Stimulated activated CD8-positive, alpha-beta memory T cell treated with anti-CD3 and anti-CD28 coated beads, Interleukin-12 subunit alpha, Interleukin-12 subunit beta, amount 100 ng/mL, for 4 hours (primary cell): ENCODE results near the gene VSTM2L.

Source experiments
- DNase-seq: peaks from one replicate; pipeline ENCODE4 v3.0.0-alpha.2; 2020; ENCODE audit warnings: low read depth

Gene VSTM2L

DNA sequence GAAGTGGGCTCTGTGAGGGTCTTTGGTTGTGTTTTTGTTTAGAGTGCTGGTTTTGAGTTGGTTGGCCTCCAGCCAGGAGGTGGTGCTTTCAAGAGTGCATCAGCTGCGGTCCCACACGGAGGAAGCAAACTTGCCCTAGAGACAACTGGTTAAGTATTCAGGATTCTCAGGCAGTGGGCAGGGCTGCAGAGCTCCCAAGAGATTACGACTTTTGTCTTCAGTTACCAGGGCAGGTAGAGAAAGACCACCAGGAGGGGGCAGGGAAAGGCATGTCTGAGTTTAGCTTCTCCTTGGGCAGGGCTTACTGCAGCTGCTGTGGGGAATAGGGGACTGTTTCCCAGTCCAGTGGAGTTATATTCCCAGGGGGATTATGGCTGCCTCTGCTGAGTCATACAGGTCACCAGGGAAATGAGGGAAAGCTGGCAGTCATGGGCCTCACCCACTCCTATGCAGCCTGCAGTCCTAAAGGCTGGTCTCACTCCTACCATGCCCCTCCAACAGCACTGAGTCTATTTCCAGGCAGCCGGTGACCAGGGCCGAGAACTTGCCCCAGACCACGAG lies 66.0 kb downstream of the VSTM2L start:
- DNase-seq: no peak

DNA sequence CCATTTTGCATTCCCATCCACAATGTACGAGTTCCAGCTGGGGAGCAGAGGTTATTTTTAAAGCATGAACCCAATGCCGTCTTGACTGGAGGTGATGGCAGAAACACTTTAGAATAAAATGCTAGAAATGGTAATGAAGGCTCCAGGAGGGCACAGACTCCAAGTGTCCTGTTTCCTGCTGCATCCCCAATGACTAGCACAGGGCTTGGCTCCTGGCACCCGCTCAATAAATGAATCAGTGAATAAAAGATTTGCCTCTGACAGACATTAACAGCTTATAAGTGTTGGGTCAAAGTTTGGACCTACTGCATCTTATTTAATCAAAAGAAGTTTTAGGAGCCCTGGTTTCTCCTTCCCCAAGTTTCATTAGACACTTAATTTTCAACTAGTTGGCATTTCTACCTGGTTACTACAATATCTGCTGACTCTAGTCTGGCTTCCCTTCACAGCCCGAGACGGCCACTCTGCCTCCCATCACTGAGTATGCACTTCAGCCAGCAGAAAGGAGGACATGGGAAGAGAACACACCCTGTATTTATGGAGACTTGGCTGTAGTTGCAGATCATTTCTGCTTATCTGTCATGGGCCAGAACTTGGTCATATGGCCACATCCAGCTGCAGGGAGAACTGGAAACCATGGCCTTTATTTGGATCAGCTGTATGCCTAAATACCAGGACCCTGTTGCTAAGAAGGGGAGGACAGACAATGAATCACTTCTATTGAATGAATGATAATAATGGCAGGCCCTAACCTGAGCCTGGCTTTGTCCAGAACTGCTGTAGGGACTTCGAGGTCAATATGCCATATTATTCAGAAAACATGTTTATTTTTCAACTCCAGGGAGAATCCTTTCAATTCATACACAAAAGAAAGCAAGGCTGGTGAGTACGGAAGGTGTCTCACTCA lies 67.3 kb downstream of the VSTM2L start:
- DNase-seq: no peak

DNA sequence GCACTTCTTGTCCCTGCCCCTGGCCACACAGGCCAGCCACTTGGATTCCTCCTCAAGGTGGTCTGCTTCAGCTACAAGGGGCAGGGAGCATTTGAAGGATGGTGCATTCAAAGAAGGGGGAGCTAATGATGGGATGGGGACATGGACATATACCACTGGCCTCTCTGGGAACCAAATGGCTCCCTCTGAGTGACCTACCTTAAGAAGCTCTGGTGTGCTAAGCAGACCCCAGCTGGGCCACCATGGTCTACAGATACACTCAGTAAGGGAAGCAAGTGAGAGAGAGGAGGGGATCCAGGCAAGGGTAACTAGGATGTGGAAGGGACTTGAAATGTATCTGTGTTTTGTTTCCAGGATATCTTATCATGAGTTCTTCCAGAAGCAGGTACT lies 67.9 kb downstream of the VSTM2L start:
- DNase-seq: no peak

DNA sequence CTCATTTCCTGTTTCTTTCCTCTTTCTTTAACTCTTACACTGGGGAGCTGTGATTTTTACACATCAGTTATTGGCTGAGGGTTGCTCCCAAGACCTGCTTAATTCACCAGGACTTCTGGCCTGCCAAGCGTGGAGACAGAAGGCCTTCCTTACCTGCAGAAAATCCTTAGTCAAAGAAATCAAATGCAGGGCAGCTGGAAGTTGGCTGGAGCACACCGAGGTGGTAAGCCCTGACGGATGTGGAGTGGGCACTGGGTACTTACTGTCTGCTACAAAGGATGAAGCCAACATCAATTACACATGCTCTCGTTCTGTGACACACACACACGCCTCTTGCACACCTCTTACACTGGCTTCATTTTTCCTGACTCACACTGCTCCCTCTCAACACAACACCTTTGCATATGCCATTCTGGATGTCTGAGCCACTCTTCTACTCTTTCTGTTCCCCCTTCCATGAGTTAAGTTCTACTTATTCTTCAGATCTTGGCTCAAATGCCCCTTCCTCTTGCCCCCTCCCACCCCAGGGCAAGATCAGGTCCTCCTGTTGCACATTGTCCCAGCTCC lies 68.7 kb downstream of the VSTM2L start:
- DNase-seq: no peak

DNA sequence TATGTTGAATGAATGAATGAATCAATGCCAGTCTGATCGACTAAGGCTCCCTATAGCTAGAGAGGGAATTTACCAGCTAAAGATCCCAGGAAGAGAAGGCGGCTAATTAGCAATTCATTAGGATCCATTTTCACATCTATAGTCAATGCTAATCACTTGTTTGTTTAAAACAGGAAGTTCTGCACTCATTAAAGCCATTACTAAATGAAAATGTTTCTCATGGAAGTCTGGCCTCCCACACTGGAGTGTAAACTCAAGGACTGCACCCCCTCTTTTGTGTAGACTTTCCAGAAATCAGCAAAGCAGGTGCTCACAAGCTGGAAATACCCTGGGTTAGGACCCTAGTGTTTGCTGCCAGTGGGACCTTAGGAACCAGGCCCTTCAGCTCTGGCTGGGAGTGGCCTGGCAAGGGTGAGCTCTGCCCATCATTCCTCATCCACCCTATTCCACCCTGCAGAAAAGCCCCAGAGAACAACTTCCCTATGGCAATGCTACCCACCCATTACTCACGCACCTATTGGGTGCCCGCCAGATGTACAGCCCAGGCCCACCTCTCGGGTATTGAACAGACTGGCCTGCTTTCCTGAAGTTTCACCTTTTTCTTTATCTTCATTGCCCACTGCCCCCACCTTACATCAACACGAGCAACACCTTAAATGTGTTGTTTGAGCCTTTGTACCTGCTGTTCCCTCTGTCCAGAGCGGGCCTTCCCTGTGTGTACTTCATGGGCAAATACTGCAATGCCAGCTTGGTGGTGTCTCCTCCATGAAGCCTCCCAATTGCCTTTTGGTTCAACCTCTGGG lies 69.5 kb downstream of the VSTM2L start:
- DNase-seq: no peak

DNA sequence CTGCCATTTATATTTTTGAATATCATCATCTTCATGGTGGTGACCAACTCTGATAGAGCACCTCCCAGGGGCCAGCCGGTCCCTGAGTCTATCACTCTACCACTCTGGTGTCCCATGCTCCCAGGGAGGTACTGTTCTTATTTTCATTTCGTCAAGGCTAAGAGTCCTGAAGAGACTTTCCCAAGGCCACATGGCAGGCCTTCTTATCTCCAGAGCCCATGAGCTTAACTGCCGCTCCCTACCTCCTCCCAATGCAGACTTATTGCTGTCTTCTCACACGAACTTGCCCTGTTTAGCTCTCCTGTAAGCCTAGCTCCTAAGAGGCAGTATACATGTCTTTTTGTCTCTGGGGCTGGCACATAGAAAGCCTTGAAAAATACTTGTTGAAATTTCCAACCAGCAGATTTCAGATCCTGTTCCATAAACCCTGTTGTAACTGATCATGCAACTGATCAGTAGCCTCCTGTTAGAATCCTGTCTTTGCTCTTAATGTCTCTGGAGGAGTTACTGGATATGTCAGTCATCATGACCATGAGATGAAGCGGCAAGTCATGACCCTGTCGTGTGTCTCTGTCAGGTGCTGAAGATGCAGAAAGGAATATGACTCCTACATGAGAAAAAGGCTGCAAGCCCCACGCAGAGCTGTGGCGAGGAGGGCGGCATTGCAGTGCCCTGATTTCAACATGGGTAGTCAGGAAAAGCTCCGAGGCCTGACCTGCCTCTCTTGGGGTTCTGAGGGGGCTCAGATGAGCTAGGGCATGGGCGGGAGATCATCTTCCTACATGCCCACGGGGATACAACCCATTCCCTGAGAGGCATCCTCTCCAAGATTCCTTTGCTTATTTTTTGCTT lies 70.4 kb downstream of the VSTM2L start:
- no peak for DNase-seq

DNA sequence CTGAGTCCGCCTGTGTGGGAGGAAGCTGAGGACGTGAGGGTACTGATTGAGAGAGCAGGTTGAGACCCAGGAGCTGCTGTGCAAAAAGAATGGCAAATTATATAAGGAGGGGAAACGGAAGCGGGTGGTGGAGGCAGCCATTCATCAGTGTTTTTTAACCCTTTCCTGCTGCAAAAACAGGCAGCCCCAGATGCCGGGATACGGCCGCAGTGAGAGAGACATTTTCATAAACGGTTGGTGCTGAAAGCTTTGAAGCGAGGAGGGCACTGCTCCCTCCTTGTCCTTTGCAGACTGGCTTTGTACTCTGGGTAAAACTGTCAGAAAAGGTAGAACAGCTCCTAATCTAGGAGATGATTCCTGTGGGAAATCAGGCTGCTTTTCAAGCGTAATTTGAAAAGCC lies 74.0 kb downstream of the VSTM2L start:
- DNase-seq: no peak

DNA sequence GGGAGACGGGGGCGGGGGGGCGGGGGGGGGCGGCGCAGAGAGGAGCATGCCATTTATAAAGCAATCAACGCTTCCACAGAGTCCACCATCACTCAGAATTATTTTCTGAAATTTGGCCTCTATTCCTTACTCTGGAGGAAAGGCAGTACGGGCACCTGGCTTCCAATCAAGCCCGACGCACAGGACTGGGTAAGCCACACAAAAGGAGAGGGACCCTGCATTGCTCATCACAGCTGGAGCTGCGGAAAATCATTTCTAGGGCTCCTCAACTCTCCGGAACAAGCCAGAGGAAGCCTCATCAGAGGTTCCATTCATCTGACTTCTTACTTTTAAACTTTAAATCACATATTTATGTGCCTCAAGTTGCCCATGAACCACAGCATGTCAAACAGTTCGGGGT lies 74.4 kb downstream of the VSTM2L start:
- DNase-seq: no peak

DNA sequence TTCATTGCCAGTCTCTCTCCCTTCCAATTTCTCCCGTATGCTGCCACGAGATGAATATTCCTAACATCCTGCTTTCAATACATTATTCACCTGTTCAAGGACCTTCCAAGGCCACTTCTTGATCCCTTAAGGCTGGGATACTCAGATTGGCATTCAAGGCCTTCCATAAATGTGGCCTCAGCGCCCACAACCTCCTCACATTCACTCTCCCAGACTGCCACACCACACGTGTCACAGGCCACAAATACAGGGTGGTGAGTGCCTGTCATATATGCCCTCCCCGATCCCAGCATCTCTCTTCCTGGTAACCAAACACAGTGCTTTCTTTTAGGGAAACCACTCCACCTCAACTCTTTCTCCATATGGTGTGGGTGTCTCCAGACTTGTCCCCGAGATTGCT lies 74.9 kb downstream of the VSTM2L start:
- no peak for DNase-seq

DNA sequence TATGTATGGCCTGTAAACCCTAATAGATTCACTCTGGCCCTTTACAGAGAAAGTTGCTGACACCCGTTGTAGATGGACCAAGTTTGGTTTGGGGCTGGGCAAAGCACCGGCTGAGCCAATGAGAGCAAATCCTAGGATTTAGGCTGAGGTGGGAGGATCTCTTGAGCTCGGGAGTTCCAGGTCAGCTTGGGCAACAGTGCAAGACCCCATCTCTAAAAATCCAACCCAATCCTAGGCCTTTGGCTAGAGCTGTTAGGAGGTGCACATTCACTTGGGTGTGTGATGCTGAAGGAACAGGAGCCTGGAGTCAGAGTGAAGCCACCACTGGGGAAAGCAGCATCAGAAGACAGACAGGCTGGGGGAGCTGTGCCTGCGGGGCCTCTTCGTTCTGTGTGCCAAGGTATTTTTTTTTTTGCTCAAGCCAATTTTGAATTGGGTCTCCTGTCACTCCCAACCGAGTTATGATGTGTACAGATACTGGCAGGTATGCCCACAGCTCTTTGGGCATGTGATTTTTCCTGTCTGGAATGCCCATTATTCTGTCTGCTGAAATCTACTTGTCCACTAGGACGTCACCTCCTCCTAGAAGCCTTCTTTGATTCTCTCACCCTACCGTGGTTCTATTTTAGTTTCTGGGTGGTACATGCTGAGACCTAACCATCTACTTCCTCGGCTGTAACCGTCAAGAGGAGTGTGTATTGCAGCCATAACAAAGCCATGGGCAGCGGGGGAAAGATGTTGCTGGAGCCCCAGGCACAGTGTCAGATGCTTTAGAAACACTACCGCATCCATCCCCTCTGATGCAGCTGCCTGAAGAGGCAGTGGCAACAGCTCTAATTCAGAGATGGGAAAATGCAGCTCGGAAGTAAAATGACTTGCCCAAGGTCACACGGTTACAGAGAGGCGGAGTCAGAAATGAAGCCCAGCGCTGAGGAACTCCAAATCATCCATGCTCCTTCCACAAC lies 76.4 kb downstream of the VSTM2L start:
- DNase-seq: no peak

DNA sequence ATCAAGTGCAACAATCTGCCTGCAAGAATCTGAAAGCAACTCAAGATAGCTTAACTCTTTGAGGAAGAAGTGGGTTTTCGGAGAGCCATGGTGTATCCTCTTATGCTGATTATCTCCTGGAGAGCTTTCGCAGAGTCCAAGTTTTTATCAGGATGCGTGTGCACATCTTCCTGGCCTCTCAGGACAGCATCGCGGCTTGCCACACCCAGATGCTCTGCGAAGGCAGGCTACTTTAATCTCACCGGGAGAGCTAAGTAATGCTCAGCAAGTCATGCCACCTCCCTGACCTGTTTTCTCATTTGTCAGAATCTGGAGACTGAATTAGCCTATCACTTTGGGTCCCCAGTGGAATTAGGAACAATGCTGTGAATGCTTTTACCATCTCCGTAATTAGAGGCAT lies 77.5 kb downstream of the VSTM2L start:
- no peak for DNase-seq

DNA sequence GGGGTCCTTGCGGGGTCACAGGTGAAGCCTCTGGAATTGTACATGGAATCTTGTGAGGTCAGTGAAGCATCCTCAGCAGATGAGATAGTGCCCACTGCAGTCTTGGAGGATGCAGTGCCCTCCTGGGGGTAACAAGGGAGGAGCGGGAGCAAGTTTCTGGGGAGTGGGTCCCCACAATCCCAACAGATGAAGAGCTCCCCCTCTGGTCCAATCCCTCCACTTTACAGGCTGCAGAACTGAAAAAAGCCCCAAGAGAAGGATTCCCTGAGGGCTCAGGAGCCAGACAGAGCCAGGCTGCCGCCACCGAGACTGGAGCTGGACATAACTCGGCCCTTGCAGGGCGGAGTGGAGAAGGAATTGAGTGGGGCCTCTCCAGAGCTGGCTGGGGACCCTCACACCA lies 77.9 kb downstream of the VSTM2L start:
- DNase-seq: no peak

DNA sequence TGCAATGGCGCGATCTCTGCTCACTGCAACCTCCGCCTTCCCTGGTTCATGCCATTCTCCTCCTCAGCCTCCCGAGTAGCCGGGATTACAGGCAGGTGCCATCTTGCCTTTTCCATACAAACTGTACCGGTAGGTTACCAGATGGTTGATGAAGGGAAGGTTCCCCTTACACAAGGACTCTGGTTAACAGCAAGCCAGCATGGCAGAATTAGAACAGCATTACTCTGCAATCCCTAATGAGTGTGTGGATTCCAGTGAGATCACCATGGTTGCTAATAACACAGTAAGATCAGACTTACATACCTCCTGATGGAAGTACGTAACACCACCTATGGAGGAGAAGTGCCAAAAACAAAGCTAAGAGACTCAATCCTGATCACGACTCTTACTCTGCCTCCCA lies 78.6 kb downstream of the VSTM2L start:
- DNase-seq: no peak

DNA sequence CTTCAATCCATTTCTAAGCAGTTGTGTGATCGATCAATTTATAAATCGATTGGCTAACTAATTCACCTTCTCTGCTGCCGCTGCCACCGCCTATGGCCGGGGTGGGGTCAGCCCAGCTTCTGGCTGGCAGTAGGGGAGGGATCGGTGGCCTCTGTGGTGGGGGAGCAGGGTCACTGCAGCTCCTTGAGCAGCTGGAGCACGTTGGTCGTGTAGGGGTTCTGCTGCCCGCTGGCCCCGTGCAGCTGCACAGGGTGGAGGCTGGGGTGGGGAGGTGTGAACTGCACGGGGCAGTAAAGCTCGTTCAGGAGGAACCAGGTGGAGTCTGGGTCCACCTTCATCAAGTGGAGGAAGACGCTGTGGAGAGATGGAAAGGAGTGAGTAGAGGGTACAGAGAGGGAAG lies 80.4 kb downstream of the VSTM2L start:
- DNase-seq: no peak

DNA sequence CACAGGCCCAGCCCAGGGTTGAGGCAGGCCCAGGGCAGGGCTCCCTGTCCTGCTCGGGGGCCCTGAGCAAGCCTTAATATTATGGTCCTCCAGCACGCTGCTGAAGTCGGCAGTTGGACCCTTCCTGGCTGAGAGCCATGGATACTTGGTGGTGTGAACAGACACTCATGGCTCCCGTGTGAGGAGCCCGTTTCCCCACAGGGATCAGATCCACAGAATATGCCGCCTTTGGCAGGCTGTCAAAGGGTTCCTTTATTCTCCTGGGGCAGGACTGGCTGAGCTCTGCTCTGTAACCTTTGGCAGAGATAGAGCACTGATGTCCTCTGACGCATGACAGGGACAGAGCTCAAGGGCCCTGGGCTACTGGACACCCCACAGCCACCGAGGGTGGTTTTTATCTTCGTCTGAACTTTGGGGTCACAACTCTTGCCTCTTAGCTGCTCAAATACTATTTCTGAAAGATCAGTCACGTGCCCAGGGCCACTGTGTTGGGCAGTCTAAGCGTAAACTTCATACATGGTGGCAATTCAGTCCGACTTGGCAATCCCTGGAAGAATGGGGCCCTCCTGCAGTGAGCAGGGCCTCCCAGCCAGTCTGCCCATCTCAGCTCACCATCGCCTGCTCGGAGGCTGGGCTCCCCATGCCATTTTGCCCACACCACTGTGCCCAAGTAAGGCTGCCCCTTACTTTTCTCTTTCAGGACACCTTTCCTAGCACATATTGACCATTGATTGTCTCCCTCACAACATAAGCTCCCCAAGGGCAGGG lies 81.3 kb downstream of the VSTM2L start:
- DNase-seq: no peak

DNA sequence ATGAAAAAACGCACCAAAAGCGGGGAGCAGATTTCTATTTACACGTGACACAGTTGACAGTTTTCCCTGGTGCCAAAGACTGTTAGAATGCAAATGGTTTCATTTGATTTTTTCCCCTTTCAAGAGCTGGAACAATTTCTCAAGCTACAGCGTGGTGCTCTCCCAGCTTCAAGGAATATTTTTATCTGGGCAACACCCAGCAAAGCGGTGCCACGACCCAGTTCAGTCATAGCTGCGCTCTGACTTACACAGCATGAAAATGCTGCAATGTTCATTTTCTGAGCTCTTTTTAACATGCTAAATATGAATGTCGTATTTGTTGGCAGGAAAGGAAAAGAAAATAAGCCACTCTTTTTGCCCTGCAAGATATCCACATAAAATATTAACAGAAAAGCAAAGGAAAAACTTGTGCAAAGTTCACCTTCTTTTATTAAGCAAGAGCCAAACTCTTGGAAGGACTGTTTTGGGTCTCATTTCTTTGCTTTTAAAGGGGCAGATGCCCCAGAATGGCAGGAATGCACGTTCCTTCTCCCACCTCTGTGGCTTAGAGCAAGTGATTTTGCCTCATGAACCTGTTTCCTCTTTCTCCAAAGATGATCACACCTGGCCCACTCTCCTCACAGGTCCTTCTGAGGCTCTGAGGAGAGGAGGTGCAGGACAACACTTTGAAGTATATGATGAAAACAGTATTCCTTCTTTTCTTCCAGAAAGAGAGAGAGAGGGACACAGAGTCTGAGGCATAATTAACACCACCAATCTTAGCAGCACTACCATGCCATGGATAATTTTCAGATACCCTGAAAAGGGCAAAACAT lies 83.3 kb downstream of the VSTM2L start:
- no peak for DNase-seq

DNA sequence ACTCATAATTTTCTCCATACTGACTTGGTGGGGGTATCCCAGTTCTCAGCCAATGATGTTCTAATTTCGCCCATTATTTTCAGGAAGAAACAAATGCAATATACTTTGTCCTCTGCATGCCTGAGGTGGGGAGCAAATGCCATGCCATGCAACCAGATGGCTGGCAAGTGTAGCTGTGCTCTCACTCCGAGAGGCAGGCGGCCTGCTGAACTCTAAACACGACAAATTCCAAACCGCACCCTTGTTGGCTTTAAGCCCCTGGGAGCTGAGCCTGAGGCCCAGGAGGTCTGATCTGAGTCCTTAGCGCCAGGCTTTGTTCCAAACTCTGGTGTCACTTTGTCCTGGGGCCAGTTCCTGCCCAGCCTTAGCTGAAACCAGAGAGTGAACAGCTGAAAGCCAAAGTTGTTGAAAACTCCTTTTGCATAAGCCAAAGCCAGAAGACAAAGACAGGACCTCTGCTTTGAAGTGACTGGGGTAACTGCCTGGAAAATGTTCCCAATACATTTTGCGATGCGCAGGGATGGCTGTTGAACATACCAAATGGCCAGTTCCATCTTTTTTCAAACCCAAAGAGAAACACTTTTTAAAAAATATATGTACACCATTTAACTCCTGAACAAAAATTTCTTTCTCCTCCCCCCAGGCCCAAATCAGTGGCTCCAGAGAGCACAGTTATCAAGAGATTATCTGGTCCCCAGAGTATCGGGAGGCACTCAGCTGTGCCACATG lies 84.1 kb downstream of the VSTM2L start:
- DNase-seq: no peak

DNA sequence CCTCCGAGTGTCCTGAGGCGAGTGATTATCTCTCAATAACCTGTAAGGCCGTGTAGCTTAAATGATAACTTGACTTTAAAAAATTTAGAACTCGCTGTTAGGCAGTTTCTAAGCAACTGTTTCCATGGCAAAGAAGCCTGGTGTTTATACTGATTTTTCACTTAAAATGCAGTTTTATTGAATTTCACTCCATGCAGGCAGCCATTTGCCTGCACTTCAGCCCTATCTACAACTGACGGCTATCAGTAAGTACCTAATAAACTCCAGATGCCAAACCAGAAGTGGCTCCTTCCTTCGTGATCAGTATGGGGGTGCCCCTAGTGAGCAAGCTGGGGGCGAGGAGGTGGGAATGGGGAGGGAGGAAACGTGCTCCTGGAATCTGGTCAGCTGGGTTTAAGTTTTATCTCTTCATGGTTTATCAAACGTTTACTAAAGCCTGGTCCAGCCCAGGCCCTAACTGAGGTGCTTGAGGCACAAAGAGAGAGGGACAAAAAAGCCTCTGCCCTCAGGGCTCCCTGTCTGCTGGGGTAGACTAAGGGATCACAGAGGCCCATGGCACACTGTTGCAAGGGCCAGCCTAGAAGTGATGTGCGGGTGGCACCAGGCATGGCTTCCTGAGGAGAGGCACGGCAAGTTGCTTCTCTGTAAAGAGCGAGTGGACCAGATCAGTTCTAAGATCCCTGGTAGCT lies 84.8 kb downstream of the VSTM2L start:
- no peak for DNase-seq
